H9 (cell line): ENCODE results near the gene MED13L. TPM values are rescaled to one million over a fixed set of nuclear protein-coding genes. Genes with fewer than 3 reads are reported as not detected.

ENCODE experiments used
- DNase-seq: peaks from one replicate; pipeline ENCODE4 v3.0.0-alpha.2; 2017
- H2AFZ ChIP-seq: one replicate; pipeline ENCODE4 v1.6.1; 2013; ENCODE audit warnings: mild to moderate bottlenecking, low read length, control low read depth, moderate library complexity
- H2AK5ac ChIP-seq: 2 replicates; pipeline ENCODE4 v1.6.1; 2013; ENCODE audit warnings: low read length, control low read depth, mixed read lengths; ENCODE audit not compliant: insufficient read length
- H2BK120ac ChIP-seq: one replicate; pipeline ENCODE4 v1.6.1; 2013; ENCODE audit warnings: low read depth, mild to moderate bottlenecking, low read length, control low read depth, inconsistent platforms; ENCODE audit not compliant: poor library complexity, severe bottlenecking
- H2BK12ac ChIP-seq: 2 replicates; pipeline ENCODE4 v1.6.1; 2013; ENCODE audit warnings: low read length, control low read depth, mixed read lengths, low read depth; ENCODE audit not compliant: insufficient read length
- H2BK15ac ChIP-seq: 2 replicates; pipeline ENCODE4 v1.6.1; 2013; ENCODE audit warnings: low read depth, low read length, control low read depth
- H2BK20ac ChIP-seq: one replicate; pipeline ENCODE4 v1.6.1; 2013; ENCODE audit warnings: low read depth, mild to moderate bottlenecking, low read length, control low read depth, inconsistent platforms; ENCODE audit not compliant: poor library complexity, severe bottlenecking
- H2BK5ac ChIP-seq: 2 replicates; pipeline ENCODE4 v1.6.1; 2013; ENCODE audit warnings: low read length, control low read depth, mixed read lengths; ENCODE audit not compliant: insufficient read length
- H3K14ac ChIP-seq: 2 replicates; pipeline ENCODE4 v1.6.1; 2013; ENCODE audit warnings: low read length, control low read depth; ENCODE audit not compliant: insufficient read depth
- H3K18ac ChIP-seq: 2 replicates; pipeline ENCODE4 v1.6.1; 2013; ENCODE audit warnings: low read depth, mild to moderate bottlenecking, mixed read lengths, low read length, control low read depth; ENCODE audit not compliant: insufficient read length
- H3K23ac ChIP-seq: 2 replicates; pipeline ENCODE4 v1.6.1; 2013; ENCODE audit warnings: low read length, control low read depth, mixed read lengths, low read depth; ENCODE audit not compliant: insufficient read length
- H3K23me2 ChIP-seq: 2 replicates; pipeline ENCODE4 v1.6.1; 2013; ENCODE audit warnings: low read depth, mild to moderate bottlenecking, mixed read lengths, low read length, control low read depth; ENCODE audit not compliant: insufficient read length, poor library complexity, severe bottlenecking
- H3K27ac ChIP-seq: 2 replicates; pipeline ENCODE4 v1.5.1; 2013; ENCODE audit warnings: low read length, control low read depth, mixed read lengths, low read depth; ENCODE audit not compliant: insufficient read length
- H3K27me3 ChIP-seq: 2 replicates; pipeline ENCODE4 v1.6.1; 2013; ENCODE audit warnings: low read length, control low read depth, inconsistent platforms; ENCODE audit not compliant: insufficient read depth
- H3K4ac ChIP-seq: 2 replicates; pipeline ENCODE4 v1.6.1; 2013; ENCODE audit warnings: low read depth, mild to moderate bottlenecking, control low read depth, inconsistent platforms, low read length, moderate library complexity
- H3K4me1 ChIP-seq: 2 replicates; pipeline ENCODE4 v1.6.1; 2013; ENCODE audit warnings: low read length, control low read depth, inconsistent platforms; ENCODE audit not compliant: insufficient read depth
- H3K4me2 ChIP-seq: 2 replicates; pipeline ENCODE4 v1.6.1; 2013; ENCODE audit warnings: low read length, control low read depth, mixed read lengths; ENCODE audit not compliant: insufficient read length, insufficient read depth
- H3K56ac ChIP-seq: 2 replicates; pipeline ENCODE4 v1.6.1; 2013; ENCODE audit warnings: low read depth, mild to moderate bottlenecking, mixed read lengths, low read length, control low read depth; ENCODE audit not compliant: insufficient read length
- H3K79me1 ChIP-seq: 2 replicates; pipeline ENCODE4 v1.6.1; 2013; ENCODE audit warnings: low read depth, mild to moderate bottlenecking, moderate library complexity, low read length, control low read depth, inconsistent platforms; ENCODE audit not compliant: insufficient read depth, poor library complexity, severe bottlenecking
- H3K79me2 ChIP-seq: 2 replicates; pipeline ENCODE4 v1.6.1; 2013; ENCODE audit warnings: low read length, control low read depth, inconsistent platforms; ENCODE audit not compliant: insufficient read depth
- H3K9ac ChIP-seq: 2 replicates; pipeline ENCODE4 v1.6.1; 2013; ENCODE audit warnings: low read length, control low read depth, mixed read lengths; ENCODE audit not compliant: insufficient read length; ENCODE audit errors: extremely low read depth
- H3K9me3 ChIP-seq: one replicate; pipeline ENCODE4 v1.6.1; 2013; ENCODE audit warnings: low read depth, low read length, inconsistent platforms; ENCODE audit not compliant: control insufficient read depth
- H3T11ph ChIP-seq: one replicate; pipeline ENCODE4 v1.6.1; 2013; ENCODE audit warnings: mild to moderate bottlenecking, low read length, control low read depth, inconsistent platforms
- H4K20me1 ChIP-seq: one replicate; pipeline ENCODE4 v1.6.1; 2013; ENCODE audit not compliant: control insufficient read depth, insufficient read length, insufficient read depth
- H4K5ac ChIP-seq: 2 replicates; pipeline ENCODE4 v1.6.1; 2013; ENCODE audit warnings: low read depth, mild to moderate bottlenecking, mixed read lengths, low read length, control low read depth; ENCODE audit not compliant: insufficient read length
- H4K8ac ChIP-seq: replicated peaks from 2 replicates; pipeline ENCODE4 v1.6.1; 2013; ENCODE audit warnings: low read length, control low read depth, mixed read lengths, low read depth; ENCODE audit not compliant: insufficient read length
- H4K91ac ChIP-seq: 2 replicates; pipeline ENCODE4 v1.6.1; 2013; ENCODE audit warnings: low read depth, mild to moderate bottlenecking, moderate library complexity, mixed read lengths, low read length, control low read depth; ENCODE audit not compliant: insufficient read length
- H3K27ac Mint-ChIP-seq, 3 experiments: 2 replicates in 2 of 3; 3 replicates in 1 of 3; pipeline ENCODE4 v1.8.0; 2020 to 2021; ENCODE audit warnings: mixed read lengths in 3 of 3, mild to moderate bottlenecking in 1 of 3, moderate library complexity in 1 of 3
- H3K27me3 Mint-ChIP-seq: 2 replicates; pipeline ENCODE4 v1.8.0; 2021; ENCODE audit warnings: low read depth, mild to moderate bottlenecking, moderate library complexity, mixed read lengths
- H3K36me3 Mint-ChIP-seq, 3 experiments: 2 replicates in 2 of 3; 3 replicates in 1 of 3; pipeline ENCODE4 v1.8.0; 2020 to 2021; ENCODE audit warnings: low read depth in 3 of 3, mixed read lengths in 3 of 3; ENCODE audit not compliant: insufficient read depth in 1 of 3
- H3K4me1 Mint-ChIP-seq, 2 experiments: 2 replicates each; pipeline ENCODE4 v1.8.0; 2020; ENCODE audit warnings: mixed read lengths in 2 of 2
- H3K4me3 Mint-ChIP-seq, 2 experiments: 2 replicates in 1 of 2; 3 replicates in 1 of 2; pipeline ENCODE4 v1.8.0; 2020 to 2021; ENCODE audit warnings: mild to moderate bottlenecking in 2 of 2, mixed read lengths in 2 of 2, moderate library complexity in 1 of 2
- H3K9me3 Mint-ChIP-seq, 2 experiments: 2 replicates in 1 of 2; 3 replicates in 1 of 2; pipeline ENCODE4 v1.8.0; 2020; ENCODE audit warnings: mild to moderate bottlenecking in 2 of 2, mixed read lengths in 2 of 2, moderate library complexity in 1 of 2
- CTCF ChIP-seq: fragments of 200-600 bp; sonication (generic); conservative IDR thresholded peaks from 3 replicates; pipeline ENCODE4 v1.8.0; 2021; ENCODE audit warnings: antibody characterized with exemption, mild to moderate bottlenecking
- WGBS: extraction: QIAGEN DNeasy Blood & Tissue Kit; methylation state at CpG from one replicate; pipeline ENCODE4 v1.1.7; 2013; ENCODE audit warnings: missing lambda C conversion rate, low lambda C conversion rate, mixed read lengths; ENCODE audit not compliant: insufficient read length; ENCODE audit errors: extremely low coverage; 5-methylcytosine and 5-hydroxymethylcytosine counted together
- total RNA-seq: library from RNA; stranded (reverse); gene quantifications from 2 replicates; pipeline ENCODE4 v1.2.1, GENCODE V29; 2021

The MED13L gene
- total RNA-seq, 1 experiment from 2014 or later: 52.4 TPM

GRCh38 chr12:116215023-116215422, 62.5 kb downstream of the MED13L start:
- Histone ChIP-seq H3K56ac (no peak overlapping the region), H3K27ac (no peak overlapping the region), H3K9me3 (no peaks in the 10 kb centered on the region), H4K20me1 (no peaks in the 10 kb centered on the region), H2AFZ (no peak overlapping the region), H2BK20ac (no peak overlapping the region), H3K79me1 (peaks cover 7% of the 10 kb centered on the region), H3K4me1 (peaks cover 5% of the 10 kb centered on the region; the same call in 1 of the 2 replicates), H2BK12ac (no peak overlapping the region), H3K4me2 (no peak overlapping the region), H2BK15ac (no peak overlapping the region), H2BK120ac (no peak overlapping the region), H3K4ac (no peak overlapping the region), H3K23me2 (no peaks in the 10 kb centered on the region), H2AK5ac (no peak overlapping the region), H3K18ac (no peak overlapping the region), H4K5ac (no peak overlapping the region), H3K9ac (no peak overlapping the region), H3T11ph (no peak overlapping the region), H3K23ac (no peak overlapping the region), H4K91ac (no peak overlapping the region), H3K79me2 (peaks cover 5% of the 10 kb centered on the region; the same call in 1 of the 2 replicates), H3K27me3 (no peaks in the 10 kb centered on the region), H3K14ac (no peak overlapping the region), H4K8ac (no peak overlapping the region), H2BK5ac (no peak overlapping the region)
- H3K36me3 Mint-ChIP-seq: no peaks in the 10 kb centered on the region
- peaks cover 27 to 42% of the 10 kb centered on the region in 2 experiments for H3K4me1 Mint-ChIP-seq
- WGBS: no CpG with 5 or more reads among the region's 1 CpG
- H3K27me3 Mint-ChIP-seq: no peaks in the 10 kb centered on the region
- H3K9me3 Mint-ChIP-seq: no peaks in the 10 kb centered on the region
- no peak overlapping the region for H3K4me3 Mint-ChIP-seq
- DNase-seq: no peak
- no peak for TF ChIP-seq CTCF
- H3K27ac Mint-ChIP-seq: no peak overlapping the region
